Activated gamma-delta T cell treated with Interleukin-2 at 50 U/mL for 16 hours (primary cell): ENCODE measurements around the gene POU1F1.
"Not testable (repeated sequence)": the region's sequence is repeated elsewhere in the genome, so short reads cannot be mapped to it uniquely, and the experiment has no call there.

Source experiments
- DNase-seq: peaks from one replicate; pipeline ENCODE4 v3.0.0-alpha.2; 2020

Gene POU1F1

GRCh38 chr3:87276484-87276883, at the start of gene POU1F1:
Gene POU1F1 (minus strand): TSS chr3:87276584. CDS start chr3:87276462, 122 bp downstream.
- DNase-seq, result no peak

GRCh38 chr3:87324609-87325008, 48.2 kb upstream of the POU1F1 start:
- DNase-seq, result no peak

- DNase-seq, result no peak
Measured at GRCh38 chr3:87320756-87321626, 44.6 kb upstream of the POU1F1 start.

GRCh38 chr3:87318617-87319021, 42.2 kb upstream of the POU1F1 start:
- DNase-seq, result no peak

GRCh38 chr3:87317779-87318178, 41.4 kb upstream of the POU1F1 start:
- no peak for DNase-seq

- DNase-seq, result no peak
Measured at GRCh38 chr3:87313641-87314040, 37.3 kb upstream of the POU1F1 start.

GRCh38 chr3:87311309-87311708, 34.9 kb upstream of the POU1F1 start:
- DNase-seq, result no peak

GRCh38 chr3:87309601-87310000, 33.2 kb upstream of the POU1F1 start:
- DNase-seq, result no peak

- DNase-seq, result no peak
Measured at GRCh38 chr3:87307805-87308204, 31.4 kb upstream of the POU1F1 start.

- no peak for DNase-seq
Measured at GRCh38 chr3:87305517-87305916, 29.1 kb upstream of the POU1F1 start.

- DNase-seq, result not testable (repeated sequence)
Measured at GRCh38 chr3:87305031-87305430, 28.6 kb upstream of the POU1F1 start.

- DNase-seq, result no peak
Measured at GRCh38 chr3:87298111-87298718, 21.8 kb upstream of the POU1F1 start.

- no peak for DNase-seq
Measured at GRCh38 chr3:87288446-87288845, 12.1 kb upstream of the POU1F1 start.

- no peak for DNase-seq
Measured at GRCh38 chr3:87287011-87287410, 10.6 kb upstream of the POU1F1 start.

GRCh38 chr3:87272718-87273341, 3.6 kb downstream of the POU1F1 start:
- DNase-seq, result no peak

GRCh38 chr3:87270908-87271700, 5.3 kb downstream of the POU1F1 start:
- no peak for DNase-seq

- DNase-seq, result no peak
Measured at GRCh38 chr3:87269723-87270122, 6.7 kb downstream of the POU1F1 start.

- DNase-seq, result no peak
Measured at GRCh38 chr3:87268646-87269211, 7.7 kb downstream of the POU1F1 start.

- no peak for DNase-seq
Measured at GRCh38 chr3:87267953-87268645, 8.3 kb downstream of the POU1F1 start.

- no peak for DNase-seq
Measured at GRCh38 chr3:87261925-87262324, 14.5 kb downstream of the POU1F1 start.

- DNase-seq, result peak; percentile 22
Measured at GRCh38 chr3:87260270-87260669, 16.1 kb downstream of the POU1F1 start.

- DNase-seq, result no peak
Measured at GRCh38 chr3:87250009-87250408, 26.4 kb downstream of the POU1F1 start.
